WTC11 (cell line): ENCODE measurements around the gene SGPP1. TPM values are rescaled to one million over a fixed set of nuclear protein-coding genes. Genes with fewer than 3 reads are reported as not detected.

ENCODE experiments used
- ATAC-seq: fragments of 200-7000 bp; cut with Tn5 transposase; 2 replicates; pipeline ENCODE4 v1.10.0; 2021; ENCODE audit warnings: mild to moderate bottlenecking, moderate library complexity
- CTCF ChIA-PET: fragments of 300-600 bp; sonication (Branson Sonifier 250); formaldehyde crosslinking; loops from one replicate; lab custom pipeline; 2021; ENCODE audit warnings: antibody characterized with exemption; lab: Charles Lee
- POLR2A ChIA-PET: fragments of 350-600 bp; sonication (Branson Sonifier 250); formaldehyde crosslinking; loops from one replicate; lab custom pipeline; 2021; ENCODE audit warnings: antibody characterized with exemption; lab: Charles Lee
- DNase-seq: peaks from one replicate; pipeline ENCODE4 v3.0.0; 2021; ENCODE audit warnings: low spot score
- H3K27ac Mint-ChIP-seq: 2 replicates; pipeline ENCODE4 v1.8.0; 2021; ENCODE audit warnings: mixed read lengths
- H3K27me3 Mint-ChIP-seq: 2 replicates; pipeline ENCODE4 v1.8.0; 2021; ENCODE audit warnings: low read depth, mild to moderate bottlenecking, moderate library complexity, mixed read lengths
- H3K36me3 Mint-ChIP-seq: 2 replicates; pipeline ENCODE4 v1.8.0; 2021; ENCODE audit warnings: mixed read lengths
- H3K4me1 Mint-ChIP-seq: 2 replicates; pipeline ENCODE4 v1.8.0; 2022; ENCODE audit warnings: mixed read lengths
- H3K4me3 Mint-ChIP-seq: 2 replicates; pipeline ENCODE4 v1.8.0; 2021; ENCODE audit warnings: mild to moderate bottlenecking, moderate library complexity, mixed read lengths
- H3K9me3 Mint-ChIP-seq: 2 replicates; pipeline ENCODE4 v1.8.0; 2021; ENCODE audit warnings: mixed read lengths
- ATF1 ChIP-seq: sonication (generic); formaldehyde crosslinking; IDR thresholded peaks from 2 replicates; pipeline ENCODE4 v1.8.1; 2023; ENCODE audit warnings: mild to moderate bottlenecking, moderate library complexity, missing genetic modification reagents
- ATF2 ChIP-seq: sonication (generic); formaldehyde crosslinking; IDR thresholded peaks from 2 replicates; pipeline ENCODE4 v1.8.1; 2022; ENCODE audit warnings: low read depth, missing genetic modification reagents, borderline replicate concordance
- CREB1 ChIP-seq: sonication (generic); formaldehyde crosslinking; IDR thresholded peaks from 2 replicates; pipeline ENCODE4 v1.8.0; 2023; ENCODE audit warnings: mild to moderate bottlenecking, missing genetic modification reagents
- CTCF ChIP-seq: fragments of 200-600 bp; IDR thresholded peaks from 2 replicates; pipeline ENCODE4 v1.8.0; 2022; ENCODE audit warnings: antibody characterized with exemption
- E2F1 ChIP-seq: sonication (generic); formaldehyde crosslinking; IDR thresholded peaks from 2 replicates; pipeline ENCODE4 v1.8.0; 2022; ENCODE audit warnings: mild to moderate bottlenecking, missing genetic modification reagents
- E2F5 ChIP-seq: sonication (generic); formaldehyde crosslinking; IDR thresholded peaks from 2 replicates; pipeline ENCODE4 v1.8.1; 2022; ENCODE audit warnings: mild to moderate bottlenecking, moderate library complexity, missing genetic modification reagents
- EMX1 ChIP-seq: fragments of 250-450 bp; sonication (Bioruptor Pico); IDR thresholded peaks from 2 replicates; pipeline ENCODE4 v1.8.0; 2021; ENCODE audit warnings: mild to moderate bottlenecking
- ERG ChIP-seq: fragments of 250-450 bp; sonication (Bioruptor Pico); IDR thresholded peaks from 2 replicates; pipeline ENCODE4 v1.8.0; 2021; ENCODE audit warnings: mild to moderate bottlenecking
- FOXP4 ChIP-seq: sonication (generic); formaldehyde crosslinking; IDR thresholded peaks from 2 replicates; pipeline ENCODE4 v1.8.0; 2022; ENCODE audit warnings: mild to moderate bottlenecking, missing genetic modification reagents
- HMGA2 ChIP-seq: fragments of 250-450 bp; sonication (Bioruptor Pico); IDR thresholded peaks from 2 replicates; pipeline ENCODE4 v1.4.0; 2021; ENCODE audit warnings: mild to moderate bottlenecking, moderate library complexity
- JUN ChIP-seq: sonication (generic); formaldehyde crosslinking; IDR thresholded peaks from 2 replicates; pipeline ENCODE4 v1.8.0; 2023; ENCODE audit warnings: mild to moderate bottlenecking, missing genetic modification reagents
- KAT7 ChIP-seq: sonication (generic); formaldehyde crosslinking; IDR thresholded peaks from 2 replicates; pipeline ENCODE4 v1.8.1; 2023; ENCODE audit warnings: missing genetic modification reagents, mild to moderate bottlenecking, borderline replicate concordance
- MAX ChIP-seq: sonication (generic); formaldehyde crosslinking; IDR thresholded peaks from 2 replicates; pipeline ENCODE4 v1.8.0; 2022; ENCODE audit warnings: mild to moderate bottlenecking, missing genetic modification reagents
- MXD4 ChIP-seq: fragments of 250-450 bp; sonication (Bioruptor Pico); IDR thresholded peaks from 2 replicates; pipeline ENCODE4 v1.8.0; 2021; ENCODE audit warnings: mild to moderate bottlenecking, moderate library complexity, borderline replicate concordance
- NR2C2 ChIP-seq: sonication (generic); formaldehyde crosslinking; IDR thresholded peaks from 2 replicates; pipeline ENCODE4 v1.8.0; 2022; ENCODE audit warnings: mild to moderate bottlenecking, missing genetic modification reagents
- NR3C1 ChIP-seq: sonication (generic); formaldehyde crosslinking; conservative IDR thresholded peaks from 2 replicates; pipeline ENCODE4 v1.8.1; 2023; ENCODE audit warnings: low read depth, mild to moderate bottlenecking, missing genetic modification reagents
- PRRX2 ChIP-seq: fragments of 250-450 bp; sonication (Bioruptor Pico); IDR thresholded peaks from 2 replicates; pipeline ENCODE4 v1.8.0; 2021; ENCODE audit warnings: mild to moderate bottlenecking
- SMAD4 ChIP-seq: sonication (generic); formaldehyde crosslinking; IDR thresholded peaks from 2 replicates; pipeline ENCODE4 v1.8.0; 2022; ENCODE audit warnings: mild to moderate bottlenecking, missing genetic modification reagents
- SP1 ChIP-seq: sonication (generic); formaldehyde crosslinking; conservative IDR thresholded peaks from 2 replicates; pipeline ENCODE4 v1.8.1; 2022; ENCODE audit warnings: missing genetic modification reagents
- TEAD4 ChIP-seq: sonication (generic); formaldehyde crosslinking; IDR thresholded peaks from 2 replicates; pipeline ENCODE4 v1.8.0; 2022; ENCODE audit warnings: mild to moderate bottlenecking, missing genetic modification reagents
- TP53 ChIP-seq: sonication (generic); formaldehyde crosslinking; IDR thresholded peaks from 2 replicates; pipeline ENCODE4 v1.8.1; 2023; ENCODE audit warnings: mild to moderate bottlenecking, missing genetic modification reagents
- USF1 ChIP-seq: sonication (generic); formaldehyde crosslinking; IDR thresholded peaks from 2 replicates; pipeline ENCODE4 v1.8.0; 2022; ENCODE audit warnings: mild to moderate bottlenecking, missing genetic modification reagents
- ZBTB43 ChIP-seq: sonication (generic); formaldehyde crosslinking; IDR thresholded peaks from 2 replicates; pipeline ENCODE4 v1.8.1; 2023; ENCODE audit warnings: mild to moderate bottlenecking, missing genetic modification reagents
- ZNF219 ChIP-seq: sonication (generic); formaldehyde crosslinking; IDR thresholded peaks from 2 replicates; pipeline ENCODE4 v1.8.0; 2023; ENCODE audit warnings: missing genetic modification reagents, mild to moderate bottlenecking, borderline replicate concordance
- ZNF317 ChIP-seq: sonication (generic); formaldehyde crosslinking; IDR thresholded peaks from 2 replicates; pipeline ENCODE4 v1.8.1; 2023; ENCODE audit warnings: low read depth, mild to moderate bottlenecking, moderate library complexity, missing genetic modification reagents, borderline replicate concordance
- total RNA-seq: library from RNA; stranded (reverse); gene quantifications from 3 replicates; pipeline ENCODE4 v1.2.3, GENCODE V29; 2021

SGPP1 gene
- total RNA-seq, 1 experiment from 2014 or later = 8.5 TPM

GRCh38 chr14:63713058-63713457, 14.8 kb downstream of the SGPP1 start:
- no peak for DNase-seq
- ChIA-PET POLR2A (no interaction called here), CTCF (interaction anchor here (1.4 kb wide), 1 partner anchor 57 kb away, joined by 3 read pairs; no protein-coding TSS in a partner anchor)
- Mint-ChIP-seq H3K27me3 (no peaks in the 10 kb centered on the region), H3K27ac (no peak overlapping the region), H3K36me3 (peaks cover 19% of the 10 kb centered on the region), H3K9me3 (peaks cover 20% of the 10 kb centered on the region), H3K4me3 (no peak overlapping the region), H3K4me1 (no peaks in the 10 kb centered on the region)
- TF ChIP-seq E2F1 (CRISPR knock-in tag) (no peak), JUN (CRISPR knock-in tag) (no peak), ZNF317 (no peak), TP53 (CRISPR knock-in tag) (no peak), ATF2 (CRISPR knock-in tag) (no peak), SMAD4 (CRISPR knock-in tag) (no peak), SP1 (no peak), ZBTB43 (CRISPR knock-in tag) (no peak), ATF1 (no peak), E2F5 (CRISPR knock-in tag) (no peak), ZNF219 (CRISPR knock-in tag) (no peak), EMX1 (CRISPR knock-in tag) (no peak), NR3C1 (CRISPR knock-in tag) (no peak), PRRX2 (CRISPR knock-in tag) (no peak), KAT7 (CRISPR knock-in tag) (no peak), CREB1 (CRISPR knock-in tag) (no peak), CTCF (no peak)
- ATAC-seq = no peak

GRCh38 chr14:63712123-63712522, 15.7 kb downstream of the SGPP1 start:
- ChIA-PET POLR2A (no interaction called here), CTCF (interaction anchor here (1.4 kb wide), 1 partner anchor 58 kb away, joined by 3 read pairs; no protein-coding TSS in a partner anchor)
- no peak overlapping the region for H3K27ac Mint-ChIP-seq
- peaks cover 14% of the 10 kb centered on the region for H3K36me3 Mint-ChIP-seq
- ATAC-seq = no peak
- H3K4me3 Mint-ChIP-seq = no peak overlapping the region
- DNase-seq = no peak
- no peaks in the 10 kb centered on the region for H3K4me1 Mint-ChIP-seq
- H3K9me3 Mint-ChIP-seq = peaks cover 14% of the 10 kb centered on the region
- no peaks in the 10 kb centered on the region for H3K27me3 Mint-ChIP-seq
- no peak for TF ChIP-seq TP53 (CRISPR knock-in tag)
- no peak for TF ChIP-seq FOXP4
- TF ChIP-seq EMX1 (CRISPR knock-in tag) = no peak
- TF ChIP-seq ERG (CRISPR knock-in tag) = no peak
- TF ChIP-seq MXD4 (CRISPR knock-in tag) = no peak
- no peak for TF ChIP-seq HMGA2 (CRISPR knock-in tag)
- no peak for TF ChIP-seq TEAD4 (CRISPR knock-in tag)
- TF ChIP-seq ZNF219 (CRISPR knock-in tag) = no peak
- TF ChIP-seq MAX (CRISPR knock-in tag) = no peak
- TF ChIP-seq USF1 (CRISPR knock-in tag) = no peak
- TF ChIP-seq NR2C2 (CRISPR knock-in tag) = no peak
